PC-9 (cell line): ENCODE results near the gene IMMP2L. TPM values are rescaled to one million over a fixed set of nuclear protein-coding genes. Genes with fewer than 3 reads are reported as not detected.

Source experiments
- BruUV-seq: library from RNA; stranded (reverse); fragments of 400-500 nt; replicated peaks from 2 replicates; lab custom pipeline; 2021; lab: Mats Ljungman, UMichigan
- CTCF ChIA-PET: fragments of 300-600 bp; sonication (Branson Sonifier 250); formaldehyde crosslinking; loops from one replicate; lab custom pipeline; 2022; ENCODE audit warnings: antibody characterized with exemption; lab: Charles Lee
- POLR2A ChIA-PET: fragments of 300-600 bp; sonication (Branson Sonifier 250); formaldehyde crosslinking; loops from one replicate; lab custom pipeline; 2022; ENCODE audit warnings: antibody characterized with exemption; ENCODE audit not compliant: unreplicated experiment; lab: Charles Lee
- DNase-seq, 2 experiments: peaks; one replicate each; pipeline versions ENCODE4 v3.0.0 to v3.0.0-alpha.2; 2015 to 2022; ENCODE audit warnings: mixed read lengths in 1 of 2
- H2AFZ ChIP-seq: fragments of 200-600 bp; sonication (generic); 2 replicates; pipeline ENCODE4 v1.8.1; 2017; ENCODE audit warnings: antibody characterized with exemption
- H3F3A ChIP-seq: fragments of 200-600 bp; sonication (generic); 2 replicates; pipeline ENCODE4 v1.8.1; 2017; ENCODE audit warnings: antibody characterized with exemption, mild to moderate bottlenecking, low read depth; ENCODE audit not compliant: insufficient read depth
- H3K27ac ChIP-seq: fragments of 200-600 bp; sonication (generic); 2 replicates; pipeline ENCODE4 v1.6.1; 2016; ENCODE audit warnings: mixed run types
- H3K27me3 ChIP-seq: fragments of 200-600 bp; sonication (generic); 2 replicates; pipeline ENCODE4 v1.6.1; 2016; ENCODE audit warnings: low read depth, mixed run types; ENCODE audit not compliant: insufficient read depth
- H3K36me3 ChIP-seq: fragments of 200-600 bp; sonication (generic); 2 replicates; pipeline ENCODE4 v1.6.1; 2016; ENCODE audit warnings: low read depth, mixed run types
- H3K4me1 ChIP-seq: fragments of 200-600 bp; sonication (generic); replicated peaks from 2 replicates; pipeline ENCODE4 v1.6.1; 2016; ENCODE audit warnings: mixed run types; ENCODE audit not compliant: insufficient read depth
- H3K4me2 ChIP-seq: fragments of 200-600 bp; sonication (generic); 2 replicates; pipeline ENCODE4 v1.6.1; 2017; ENCODE audit warnings: mixed run types
- H3K4me3 ChIP-seq: fragments of 200-600 bp; sonication (generic); 2 replicates; pipeline ENCODE4 v1.6.1; 2016; ENCODE audit warnings: mixed run types
- H3K79me2 ChIP-seq: fragments of 200-600 bp; sonication (generic); 2 replicates; pipeline ENCODE4 v1.6.1; 2017; ENCODE audit warnings: low read depth, mixed run types
- H3K9me2 ChIP-seq: fragments of 200-600 bp; sonication (generic); 2 replicates; pipeline ENCODE4 v1.8.1; 2017; ENCODE audit warnings: mild to moderate bottlenecking; ENCODE audit not compliant: insufficient read depth
- H3K9me3 ChIP-seq: fragments of 200-600 bp; sonication (generic); 2 replicates; pipeline ENCODE4 v1.8.1; 2016; ENCODE audit warnings: low read depth; ENCODE audit not compliant: insufficient read depth
- H4K20me1 ChIP-seq: fragments of 200-600 bp; sonication (generic); 2 replicates; pipeline ENCODE4 v1.8.1; 2017; ENCODE audit not compliant: insufficient read depth
- EZH2 ChIP-seq: fragments of 200-600 bp; sonication (generic); IDR thresholded peaks from 2 replicates; pipeline ENCODE4 v1.8.0; 2017; ENCODE audit warnings: antibody characterized with exemption, low read depth
- intact Hi-C: fragments of 100-400 bp; cut with micrococcal nuclease; formaldehyde crosslinking; loops from one replicate; pipeline ENCODE4 v1.10.0; 2022; ENCODE audit not compliant: unreplicated experiment
- total RNA-seq: library from RNA; stranded (reverse); gene quantifications from 2 replicates; pipeline ENCODE4 v1.2.3, GENCODE V29; 2021
- TF ChIP-seq, protein P1 (sequence below): fragments of 200-600 bp; sonication (generic); conservative IDR thresholded peaks from 2 replicates; pipeline ENCODE4 v1.6.1; 2017; ENCODE audit warnings: mixed run types, antibody characterized with exemption, mild to moderate bottlenecking, moderate library complexity

IMMP2L gene
- total RNA-seq, 1 experiment from 2014 or later, result 40.5 TPM

DNA sequence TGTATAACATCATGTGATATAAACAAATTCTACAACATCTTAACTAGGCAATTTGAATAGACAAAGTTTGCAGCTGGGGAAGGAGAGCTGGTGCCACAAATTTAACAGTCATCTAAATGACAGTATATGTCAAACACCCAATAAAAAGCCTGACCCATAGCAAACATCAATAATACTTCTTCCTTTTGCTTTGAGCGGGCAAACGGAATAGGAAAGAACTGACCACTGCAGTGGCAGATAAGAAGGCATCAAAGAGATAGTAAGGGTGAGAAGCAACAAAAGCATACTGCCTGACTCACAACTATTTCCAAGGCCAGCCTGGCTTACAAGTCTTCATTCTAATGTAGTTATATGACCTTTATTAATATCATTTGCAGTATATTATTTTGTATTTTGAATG is 371.5 kb downstream of the IMMP2L start:
- Histone ChIP-seq H3K79me2 (no peaks in the 10 kb centered on the region), H3K27me3 (no peaks in the 10 kb centered on the region), H3K4me2 (no peak overlapping the region), H3F3A (no peaks in the 10 kb centered on the region), H4K20me1 (no peaks in the 10 kb centered on the region), H3K4me3 (no peak overlapping the region), H3K36me3 (0 out of 2 replicates have a peak, but pooled peaks cover 6% of the 10 kb centered on the region), H2AFZ (no peak overlapping the region), H3K9me2 (no peaks in the 10 kb centered on the region), H3K4me1 (no peaks in the 10 kb centered on the region), H3K9me3 (peaks cover 6% of the 10 kb centered on the region; the same call in 1 of the 2 replicates), H3K27ac (no peak overlapping the region)
- no peak for TF ChIP-seq EZH2
- TF ChIP-seq, protein P1, sequence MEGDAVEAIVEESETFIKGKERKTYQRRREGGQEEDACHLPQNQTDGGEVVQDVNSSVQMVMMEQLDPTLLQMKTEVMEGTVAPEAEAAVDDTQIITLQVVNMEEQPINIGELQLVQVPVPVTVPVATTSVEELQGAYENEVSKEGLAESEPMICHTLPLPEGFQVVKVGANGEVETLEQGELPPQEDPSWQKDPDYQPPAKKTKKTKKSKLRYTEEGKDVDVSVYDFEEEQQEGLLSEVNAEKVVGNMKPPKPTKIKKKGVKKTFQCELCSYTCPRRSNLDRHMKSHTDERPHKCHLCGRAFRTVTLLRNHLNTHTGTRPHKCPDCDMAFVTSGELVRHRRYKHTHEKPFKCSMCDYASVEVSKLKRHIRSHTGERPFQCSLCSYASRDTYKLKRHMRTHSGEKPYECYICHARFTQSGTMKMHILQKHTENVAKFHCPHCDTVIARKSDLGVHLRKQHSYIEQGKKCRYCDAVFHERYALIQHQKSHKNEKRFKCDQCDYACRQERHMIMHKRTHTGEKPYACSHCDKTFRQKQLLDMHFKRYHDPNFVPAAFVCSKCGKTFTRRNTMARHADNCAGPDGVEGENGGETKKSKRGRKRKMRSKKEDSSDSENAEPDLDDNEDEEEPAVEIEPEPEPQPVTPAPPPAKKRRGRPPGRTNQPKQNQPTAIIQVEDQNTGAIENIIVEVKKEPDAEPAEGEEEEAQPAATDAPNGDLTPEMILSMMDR, result no peak
- BruUV-seq, result no TSS peak
- intact Hi-C loops, result no loop called here
- ChIA-PET CTCF (no interaction called here), POLR2A (no interaction called here)
- no peak for DNase-seq

DNA sequence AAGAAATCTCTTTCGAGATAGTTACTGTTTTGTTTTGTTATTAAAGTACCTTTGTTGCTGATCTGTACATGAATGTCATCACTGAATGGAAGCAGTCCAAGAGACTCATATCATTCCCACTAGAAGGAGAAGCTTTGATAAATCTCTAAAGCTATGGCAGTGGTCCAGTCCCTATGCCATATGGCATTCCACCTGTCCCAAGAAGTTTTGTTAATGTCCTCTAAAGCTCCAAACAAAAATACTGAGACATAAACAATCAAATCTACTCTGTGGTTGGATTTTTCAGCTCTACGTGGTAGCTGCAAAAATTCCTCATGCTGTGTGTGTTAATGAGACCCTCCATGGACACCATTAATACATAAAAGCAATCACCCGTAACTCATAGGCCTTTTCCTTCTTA is 377.3 kb downstream of the IMMP2L start:
- no peak overlapping the region for H2AFZ ChIP-seq
- H3K9me3 ChIP-seq, result peaks cover 6% of the 10 kb centered on the region; the same call in 1 of the 2 replicates
- H3K36me3 ChIP-seq, result no peaks in the 10 kb centered on the region
- TF ChIP-seq, protein P1, result no peak
- no peak for TF ChIP-seq EZH2
- BruUV-seq, result no TSS peak
- DNase-seq, result no peak
- H3K4me2 ChIP-seq, result no peak overlapping the region
- CTCF ChIA-PET, result no interaction called here
- POLR2A ChIA-PET, result no interaction called here
- H3K4me3 ChIP-seq, result no peak overlapping the region
- H3K27ac ChIP-seq, result no peak overlapping the region
- intact Hi-C loops, result no loop called here
- H3K79me2 ChIP-seq, result no peaks in the 10 kb centered on the region
- H3F3A ChIP-seq, result no peaks in the 10 kb centered on the region
- H3K27me3 ChIP-seq, result no peaks in the 10 kb centered on the region
- H3K9me2 ChIP-seq, result no peaks in the 10 kb centered on the region
- no peaks in the 10 kb centered on the region for H4K20me1 ChIP-seq
- no peaks in the 10 kb centered on the region for H3K4me1 ChIP-seq

- intact Hi-C loops, result no loop called here
- POLR2A ChIA-PET, result no interaction called here
Observed at GRCh38 chr7:111183321-111183720, 379.0 kb downstream of the IMMP2L start.

More at GRCh38 chr7:111183321-111183720, 379.0 kb downstream of the IMMP2L start:
- Histone ChIP-seq H3K79me2 (no peaks in the 10 kb centered on the region), H3K27me3 (no peaks in the 10 kb centered on the region), H2AFZ (no peak overlapping the region), H3K27ac (no peak overlapping the region), H4K20me1 (no peaks in the 10 kb centered on the region), H3K36me3 (no peaks in the 10 kb centered on the region), H3K4me3 (no peak overlapping the region), H3K9me2 (no peaks in the 10 kb centered on the region), H3K4me1 (no peaks in the 10 kb centered on the region), H3F3A (no peaks in the 10 kb centered on the region), H3K4me2 (no peak overlapping the region), H3K9me3 (peaks cover under 1% of the 10 kb centered on the region; the same call in 1 of the 2 replicates)
- DNase-seq, result no peak
- CTCF ChIA-PET, result no interaction called here
- TF ChIP-seq, protein P1, result no peak
- no peak for TF ChIP-seq EZH2
- no TSS peak for BruUV-seq
